A549 (cell line): ENCODE measurements around the gene INTS7. TPM values are rescaled to one million over a fixed set of nuclear protein-coding genes. Genes with fewer than 3 reads are reported as not detected.

ENCODE experiments used
- ATAC-seq, 2 experiments: fragments of 200-7000 bp in 1 of 2; fragments of >200 bp in 1 of 2; cut with Nextera tagmentation in 1 of 2; cut with Tn5 transposase in 1 of 2; 3 replicates each; pipeline versions ENCODE4 v1.8.0 to v1.9.1; 2018 to 2020; ENCODE audit warnings: mild to moderate bottlenecking in 1 of 2, moderate library complexity in 1 of 2
- CTCF ChIA-PET: fragments of 300-600 bp; sonication (Branson Sonifier 250); formaldehyde crosslinking; extraction: SDS; loops from one replicate; lab custom pipeline; 2021; ENCODE audit warnings: antibody characterized with exemption, inconsistent platforms; lab: Yijun Ruan, JAX
- POLR2A ChIA-PET: fragments of 350-600 bp; formaldehyde crosslinking; extraction: SDS; loops from one replicate; lab custom pipeline; 2021; ENCODE audit warnings: antibody characterized with exemption, inconsistent platforms; lab: Yijun Ruan, JAX
- DNase-seq, 2 experiments: peaks; one replicate each; pipeline versions ENCODE4 v3.0.0 to v3.0.0-alpha.2; 2011 to 2016; ENCODE audit warnings: low read depth in 1 of 2, low spot score in 1 of 2
- FAIRE-seq: peaks from 2 replicates; lab custom pipeline; 2011; peaks lifted over from hg19 to GRCh38; lab: Jason Lieb, UNC
- H3K27ac ChIP-seq, 2 experiments: fragments of >200 bp; sonication (Bioruptor Twin); formaldehyde crosslinking; 3 replicates each; pipeline ENCODE4 v1.5.1; 2016 to 2017
- H3K4me1 ChIP-seq: fragments of >200 bp; sonication (Bioruptor Twin); formaldehyde crosslinking; 3 replicates; pipeline ENCODE4 v1.6.1; 2016
- H3K4me2 ChIP-seq: fragments of >200 bp; sonication (Bioruptor Twin); formaldehyde crosslinking; 3 replicates; pipeline ENCODE4 v1.6.1; 2016
- H3K4me3 ChIP-seq: fragments of >200 bp; sonication (Bioruptor Twin); formaldehyde crosslinking; 3 replicates; pipeline ENCODE4 v1.5.1; 2016
- H3K9me3 ChIP-seq: fragments of >200 bp; sonication (Bioruptor Twin); formaldehyde crosslinking; 3 replicates; pipeline ENCODE4 v1.6.1; 2016
- BCL3 ChIP-seq: fragments of >200 bp; sonication (Bioruptor Twin); formaldehyde crosslinking; IDR thresholded peaks from 3 replicates; pipeline ENCODE4 v1.6.1; 2016
- CBX2 ChIP-seq: fragments of 200-600 bp; sonication (generic); IDR thresholded peaks from 2 replicates; pipeline ENCODE4 v1.6.1; 2016; ENCODE audit warnings: low read depth, mild to moderate bottlenecking, borderline replicate concordance
- CBX8 ChIP-seq: fragments of 200-600 bp; sonication (generic); IDR thresholded peaks from 2 replicates; pipeline ENCODE4 v1.6.1; 2016
- CEBPB ChIP-seq, 2 experiments: fragments of >200 bp in 1 of 2; sonication (Bioruptor Twin) in 1 of 2; formaldehyde crosslinking in 1 of 2; IDR thresholded peaks; 2 replicates each; pipeline ENCODE4 v1.6.1; 2012 to 2016
- CHD4 ChIP-seq: fragments of 200-600 bp; sonication (generic); IDR thresholded peaks from 2 replicates; pipeline ENCODE4 v1.6.1; 2016; ENCODE audit warnings: antibody characterized with exemption, mild to moderate bottlenecking, borderline replicate concordance
- EHF ChIP-seq: fragments of 250-450 bp; sonication (Bioruptor Pico); IDR thresholded peaks from 2 replicates; pipeline ENCODE4 v1.5.0; 2020; ENCODE audit warnings: mild to moderate bottlenecking
- EHMT2 ChIP-seq: fragments of 200-600 bp; sonication (generic); IDR thresholded peaks from 2 replicates; pipeline ENCODE4 v1.6.1; 2016; ENCODE audit warnings: antibody characterized with exemption, low read depth, mild to moderate bottlenecking, moderate library complexity
- ESRRA ChIP-seq: fragments of 150-350 bp; IDR thresholded peaks from 2 replicates; pipeline ENCODE4 v1.6.1; 2014; ENCODE audit warnings: mild to moderate bottlenecking, low read length, borderline replicate concordance
- FOSL2 ChIP-seq, 2 experiments: fragments of 450-650 bp in 1 of 2; fragments of >200 bp in 1 of 2; sonication (Bioruptor Twin) in 1 of 2; formaldehyde crosslinking; IDR thresholded peaks; 2 replicates each; pipeline versions ENCODE4 v1.5.0 to v1.6.1; 2016 to 2020; ENCODE audit warnings: mild to moderate bottlenecking in 1 of 2, moderate library complexity in 1 of 2
- FOXS1 ChIP-seq: fragments of 250-450 bp; sonication (Bioruptor Pico); IDR thresholded peaks from 2 replicates; pipeline ENCODE4 v1.5.0; 2020; ENCODE audit warnings: mild to moderate bottlenecking, moderate library complexity
- HOXA7 ChIP-seq: fragments of 250-450 bp; sonication (Bioruptor Pico); IDR thresholded peaks from 2 replicates; pipeline ENCODE4 v1.5.0; 2020; ENCODE audit warnings: mild to moderate bottlenecking, moderate library complexity
- HOXB13 ChIP-seq: fragments of 250-450 bp; sonication (Bioruptor Pico); IDR thresholded peaks from 2 replicates; pipeline ENCODE4 v1.5.0; 2020; ENCODE audit warnings: low read depth, mild to moderate bottlenecking, moderate library complexity
- KDM1A ChIP-seq: fragments of 200-600 bp; sonication (generic); IDR thresholded peaks from 2 replicates; pipeline ENCODE4 v1.6.1; 2016; ENCODE audit warnings: low read depth, mild to moderate bottlenecking
- MAFK ChIP-seq: fragments of 450-650 bp; IDR thresholded peaks from 2 replicates; pipeline ENCODE4 v1.6.1; 2014; ENCODE audit not compliant: partially characterized antibody
- MAX ChIP-seq: IDR thresholded peaks from 2 replicates; pipeline ENCODE4 v1.6.1; 2012
- MYC ChIP-seq: IDR thresholded peaks from 2 replicates; pipeline ENCODE4 v1.6.1; 2012; ENCODE audit warnings: mild to moderate bottlenecking, inconsistent platforms, low read length, improper control_type of control experiment, borderline replicate concordance
- NPAS2 ChIP-seq: fragments of 250-450 bp; sonication (Bioruptor Pico); IDR thresholded peaks from 2 replicates; pipeline ENCODE4 v1.8.0; 2022; ENCODE audit warnings: mild to moderate bottlenecking, moderate library complexity, borderline replicate concordance
- NR3C1 ChIP-seq: fragments of >200 bp; sonication (Bioruptor Twin); formaldehyde crosslinking; IDR thresholded peaks from 3 replicates; pipeline ENCODE4 v1.6.1; 2017
- POLR2A ChIP-seq: IDR thresholded peaks from 2 replicates; pipeline ENCODE4 v1.6.1; 2012; ENCODE audit warnings: mild to moderate bottlenecking, low read length
- RARB ChIP-seq: fragments of 250-450 bp; sonication (Bioruptor Pico); IDR thresholded peaks from 2 replicates; pipeline ENCODE4 v1.8.0; 2021; ENCODE audit warnings: mild to moderate bottlenecking, moderate library complexity
- SMC3 ChIP-seq: fragments of >200 bp; sonication (Bioruptor Twin); formaldehyde crosslinking; IDR thresholded peaks from 3 replicates; pipeline ENCODE4 v1.6.1; 2018; ENCODE audit warnings: inconsistent platforms
- TFCP2L1 ChIP-seq: fragments of 250-450 bp; sonication (Bioruptor Pico); IDR thresholded peaks from 2 replicates; pipeline ENCODE4 v1.5.0; 2021; ENCODE audit warnings: mild to moderate bottlenecking
- USF2 ChIP-seq: fragments of 450-650 bp; IDR thresholded peaks from 2 replicates; pipeline ENCODE4 v1.6.1; 2014; ENCODE audit warnings: antibody characterized with exemption
- ZC3H11A ChIP-seq: fragments of 450-650 bp; IDR thresholded peaks from 2 replicates; pipeline ENCODE4 v1.6.1; 2014; ENCODE audit warnings: antibody characterized with exemption, mild to moderate bottlenecking
- ZFP36 ChIP-seq: fragments of 450-650 bp; IDR thresholded peaks from 2 replicates; pipeline ENCODE4 v1.6.1; 2014; ENCODE audit warnings: borderline replicate concordance; ENCODE audit not compliant: partially characterized antibody
- WGBS: methylation state at CpG from one replicate; pipeline ENCODE4 v1.1.6; 2017; ENCODE audit errors: missing lambda C conversion rate; 5-methylcytosine and 5-hydroxymethylcytosine counted together
- polyA plus RNA-seq, 4 experiments: library from polyadenylated mRNA; depleted of rRNA in 3 of 4; stranded (reverse); fragments of >200 nt; fragmentation: RNase III in 1 of 4; extraction: RNeasy Plus Mini Kit Qiagen cat#74134 plus additional on column Dnase treatment in 1 of 4; gene quantifications; 2 replicates in 3 of 4; 3 replicates in 1 of 4; pipeline ENCODE4 v1.2.3, GENCODE V29; 2011 to 2017
- TF ChIP-seq, protein P1 (sequence below): fragments of 200-600 bp; sonication (generic); IDR thresholded peaks from 2 replicates; pipeline ENCODE4 v1.6.1; 2016; ENCODE audit warnings: antibody characterized with exemption, mild to moderate bottlenecking, moderate library complexity
- TF ChIP-seq, protein P2 (sequence below): fragments of 150-350 bp; IDR thresholded peaks from 2 replicates; pipeline ENCODE4 v1.6.1; 2014; ENCODE audit warnings: low read depth, mild to moderate bottlenecking, low read length

Gene INTS7
- polyA plus RNA-seq, 2 of the 4 experiments (the other 2 are of a cell fraction): 21.5 to 47.2 TPM

DNA sequence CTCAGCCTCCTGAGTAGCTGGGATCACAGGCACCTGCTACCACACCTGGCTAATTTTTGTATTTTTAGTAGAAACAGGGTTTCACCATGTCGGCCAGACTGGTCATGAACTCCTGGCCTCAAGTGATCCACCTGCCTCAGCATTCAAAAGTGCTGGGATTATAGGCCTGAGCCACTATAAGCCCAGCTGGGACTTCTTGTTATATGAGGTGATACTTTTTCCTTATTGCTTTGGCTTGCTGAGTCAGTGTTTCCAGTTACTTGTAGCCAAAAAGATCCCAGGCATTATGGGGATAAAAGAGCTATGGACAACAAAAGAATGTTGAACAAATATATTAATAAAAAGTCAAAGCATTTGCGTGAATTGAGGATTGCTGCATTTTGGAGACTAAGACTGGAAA is 134.9 kb downstream of the INTS7 start:
- POLR2A ChIA-PET: no interaction called here
- peaks cover 22% of the 10 kb centered on the region for H3K4me1 ChIP-seq
- peaks cover 10% of the 10 kb centered on the region; the same call in 2 of the 3 replicates for H3K9me3 ChIP-seq
- TF ChIP-seq EHF (CRISPR knock-in tag) (no peak), EHMT2 (no peak), TFCP2L1 (no peak), FOXS1 (CRISPR knock-in tag) (no peak), NPAS2 (CRISPR knock-in tag) (no peak), CEBPB (IDR thresholded peaks at IDR 0.05) (no peak), USF2 (no peak), NR3C1 (no peak)
- no peak overlapping the region for H3K4me3 ChIP-seq
- FAIRE-seq (no peak), ATAC-seq (no peak), DNase-seq (no peak)
- no peak overlapping the region for H3K27ac ChIP-seq
- CTCF ChIA-PET: interaction anchor here (0.8 kb wide), 1 partner anchor 202 kb away, joined by 3 read pairs; no protein-coding TSS in a partner anchor
- no peak overlapping the region for H3K4me2 ChIP-seq
- WGBS: 88% methylated on average over 2 of the region's 2 CpGs

DNA sequence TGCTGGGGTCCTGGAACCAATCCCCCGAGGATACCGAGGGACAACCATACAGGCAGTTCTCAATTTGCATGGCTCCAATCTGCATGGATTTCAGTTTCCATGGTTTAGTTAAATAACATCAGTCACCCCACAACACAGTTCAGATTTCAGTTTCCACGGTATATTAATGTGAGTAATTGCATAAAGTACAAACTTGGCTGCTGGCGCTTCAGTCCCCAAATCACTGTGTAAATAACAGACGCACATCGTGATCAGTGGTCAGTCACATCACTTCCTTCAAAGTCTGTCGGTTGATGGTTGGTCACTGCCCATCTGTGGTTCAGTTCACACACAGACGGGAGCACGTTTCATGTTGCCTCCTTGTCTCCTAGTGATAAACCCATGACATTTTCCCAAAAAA is 138.4 kb downstream of the INTS7 start:
- FAIRE-seq (no peak), DNase-seq (peak in 1 of 2 experiments; percentile 71)
- 29% methylated on average over 9 of the region's 9 CpGs for WGBS
- H3K27ac ChIP-seq: peak overlapping the region; percentile 7 to 41; a peak in 3 of 6 replicates
- TF ChIP-seq POLR2A (no peak), ESRRA (no peak), MYC (0 out of 2 replicates have a peak, but pooled peaks have one; percentile 41), MAX (0 out of 2 replicates have a peak, but pooled peaks have one; percentile 12), HOXA7 (CRISPR knock-in tag) (no peak), FOSL2 (IDR thresholded peaks at IDR 0.05) (no peak), FOSL2 (CRISPR knock-in tag; IDR thresholded peaks at IDR 0.05) (peak; percentile 24; the same call in 1 of the 2 replicates)
- TF ChIP-seq, all 56 proteins: peak for 3
- CTCF ChIA-PET: no interaction called here
- ATAC-seq: peak; percentile 71 to 79
- H3K4me3 ChIP-seq: no peak overlapping the region
- peaks cover 4% of the 10 kb centered on the region; the same call in 2 of the 3 replicates for H3K9me3 ChIP-seq
- peaks cover 30% of the 10 kb centered on the region for H3K4me1 ChIP-seq
- POLR2A ChIA-PET: no interaction called here
- peak overlapping the region; percentile 39 for H3K4me2 ChIP-seq

DNA sequence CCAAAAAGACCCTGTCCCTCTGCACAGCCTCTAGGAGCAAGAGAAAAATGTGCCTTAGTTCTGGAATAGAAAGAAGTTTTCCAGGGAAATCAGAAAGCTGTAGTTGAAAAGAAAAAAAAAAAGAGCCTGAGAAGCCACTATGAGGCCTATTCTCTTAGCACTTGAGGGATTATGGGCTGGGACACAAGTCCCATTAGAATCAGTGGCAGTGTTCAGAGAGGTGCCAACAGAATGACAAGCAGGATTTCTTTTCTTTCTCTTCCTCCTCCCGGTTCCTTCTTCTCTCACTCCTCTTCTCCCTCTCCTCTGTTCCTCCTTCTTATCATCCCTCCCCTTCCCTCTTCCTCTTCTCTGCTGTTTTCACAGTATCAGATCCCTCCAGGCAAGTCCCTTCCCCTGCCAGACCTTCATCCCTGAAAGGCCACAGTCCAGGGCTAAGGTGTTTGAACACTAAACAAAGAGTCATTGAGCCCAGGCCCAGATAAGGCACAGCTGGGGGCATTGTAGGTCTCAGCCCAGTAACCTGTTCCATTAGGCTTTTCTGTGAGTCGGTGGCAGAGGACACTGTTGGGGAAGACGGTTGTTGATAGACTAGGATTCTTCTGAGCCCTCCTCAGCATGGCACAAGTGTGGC is 140.1 kb downstream of the INTS7 start:
- Histone ChIP-seq H3K4me2 (peak overlapping the region; percentile 5; the same call in 1 of the 3 replicates), H3K9me3 (no peaks in the 10 kb centered on the region), H3K4me1 (peaks cover 30% of the 10 kb centered on the region), H3K4me3 (no peak overlapping the region), H3K27ac (peak overlapping the region in 1 of 2 experiments; percentile 59; a peak in 3 of 6 replicates)
- FAIRE-seq (no peak), ATAC-seq (peak in 1 of 2 experiments; percentile 43; a peak in 2 of 6 replicates), DNase-seq (no peak)
- CTCF ChIA-PET: interaction anchor here (1.0 to 1.3 kb wide), 2 partner anchors 25 to 582 kb away, joined by 3 read pairs; no protein-coding TSS in a partner anchor
- WGBS: 74% methylated on average over 3 of the region's 3 CpGs
- POLR2A ChIA-PET: no interaction called here
- TF ChIP-seq HOXB13: no peak
- no peak for TF ChIP-seq RARB (CRISPR knock-in tag)
- no peak for TF ChIP-seq CBX2
- no peak for TF ChIP-seq CBX8
- TF ChIP-seq HOXA7 (CRISPR knock-in tag): no peak
- TF ChIP-seq SMC3: no peak
- TF ChIP-seq MAFK: no peak
- TF ChIP-seq NPAS2 (CRISPR knock-in tag): no peak
- TF ChIP-seq, protein P1, sequence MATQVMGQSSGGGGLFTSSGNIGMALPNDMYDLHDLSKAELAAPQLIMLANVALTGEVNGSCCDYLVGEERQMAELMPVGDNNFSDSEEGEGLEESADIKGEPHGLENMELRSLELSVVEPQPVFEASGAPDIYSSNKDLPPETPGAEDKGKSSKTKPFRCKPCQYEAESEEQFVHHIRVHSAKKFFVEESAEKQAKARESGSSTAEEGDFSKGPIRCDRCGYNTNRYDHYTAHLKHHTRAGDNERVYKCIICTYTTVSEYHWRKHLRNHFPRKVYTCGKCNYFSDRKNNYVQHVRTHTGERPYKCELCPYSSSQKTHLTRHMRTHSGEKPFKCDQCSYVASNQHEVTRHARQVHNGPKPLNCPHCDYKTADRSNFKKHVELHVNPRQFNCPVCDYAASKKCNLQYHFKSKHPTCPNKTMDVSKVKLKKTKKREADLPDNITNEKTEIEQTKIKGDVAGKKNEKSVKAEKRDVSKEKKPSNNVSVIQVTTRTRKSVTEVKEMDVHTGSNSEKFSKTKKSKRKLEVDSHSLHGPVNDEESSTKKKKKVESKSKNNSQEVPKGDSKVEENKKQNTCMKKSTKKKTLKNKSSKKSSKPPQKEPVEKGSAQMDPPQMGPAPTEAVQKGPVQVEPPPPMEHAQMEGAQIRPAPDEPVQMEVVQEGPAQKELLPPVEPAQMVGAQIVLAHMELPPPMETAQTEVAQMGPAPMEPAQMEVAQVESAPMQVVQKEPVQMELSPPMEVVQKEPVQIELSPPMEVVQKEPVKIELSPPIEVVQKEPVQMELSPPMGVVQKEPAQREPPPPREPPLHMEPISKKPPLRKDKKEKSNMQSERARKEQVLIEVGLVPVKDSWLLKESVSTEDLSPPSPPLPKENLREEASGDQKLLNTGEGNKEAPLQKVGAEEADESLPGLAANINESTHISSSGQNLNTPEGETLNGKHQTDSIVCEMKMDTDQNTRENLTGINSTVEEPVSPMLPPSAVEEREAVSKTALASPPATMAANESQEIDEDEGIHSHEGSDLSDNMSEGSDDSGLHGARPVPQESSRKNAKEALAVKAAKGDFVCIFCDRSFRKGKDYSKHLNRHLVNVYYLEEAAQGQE: no peak
- TF ChIP-seq ZC3H11A: no peak
- no peak for TF ChIP-seq ZFP36
- TF ChIP-seq MAX: no peak
- TF ChIP-seq, protein P2, sequence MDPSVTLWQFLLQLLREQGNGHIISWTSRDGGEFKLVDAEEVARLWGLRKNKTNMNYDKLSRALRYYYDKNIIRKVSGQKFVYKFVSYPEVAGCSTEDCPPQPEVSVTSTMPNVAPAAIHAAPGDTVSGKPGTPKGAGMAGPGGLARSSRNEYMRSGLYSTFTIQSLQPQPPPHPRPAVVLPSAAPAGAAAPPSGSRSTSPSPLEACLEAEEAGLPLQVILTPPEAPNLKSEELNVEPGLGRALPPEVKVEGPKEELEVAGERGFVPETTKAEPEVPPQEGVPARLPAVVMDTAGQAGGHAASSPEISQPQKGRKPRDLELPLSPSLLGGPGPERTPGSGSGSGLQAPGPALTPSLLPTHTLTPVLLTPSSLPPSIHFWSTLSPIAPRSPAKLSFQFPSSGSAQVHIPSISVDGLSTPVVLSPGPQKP: no peak
- TF ChIP-seq CHD4: no peak
- no peak for TF ChIP-seq KDM1A
- no peak for TF ChIP-seq MYC
- TF ChIP-seq BCL3: no peak
